Bronchial epithelial cell (primary cell): Measurements from ENCODE around the gene AMMECR1L. TPM values are rescaled to one million over a fixed set of nuclear protein-coding genes. Genes with fewer than 3 reads are reported as not detected.

Experiments
- DNase-seq: peaks from one replicate; pipeline ENCODE4 v3.0.0-alpha.2; 2010; ENCODE audit warnings: low read depth
- FAIRE-seq: peaks from 2 replicates; lab custom pipeline; 2011; peaks lifted over from hg19 to GRCh38; lab: Jason Lieb, UNC
- H3K27me3 ChIP-seq: 2 replicates; pipeline ENCODE4 v1.5.1; 2011; ENCODE audit warnings: low read length; ENCODE audit not compliant: control insufficient read depth, insufficient read depth
- H3K36me3 ChIP-seq: 2 replicates; pipeline ENCODE4 v1.5.1; 2011; ENCODE audit warnings: low read length; ENCODE audit not compliant: control insufficient read depth, insufficient read depth
- H3K4me3 ChIP-seq: 2 replicates; pipeline ENCODE4 v1.5.1; 2011; ENCODE audit warnings: mild to moderate bottlenecking, low read depth, low read length, control low read depth
- CTCF ChIP-seq: IDR thresholded peaks from 2 replicates; pipeline ENCODE4 v1.5.1; 2011; ENCODE audit warnings: mild to moderate bottlenecking, moderate library complexity, low read length, control low read depth, inconsistent platforms; ENCODE audit not compliant: insufficient read depth, severe bottlenecking
- total RNA-seq: library from RNA; depleted of rRNA; stranded (reverse); fragments of >200 nt; gene quantifications from 2 replicates; pipeline ENCODE4 v1.2.1, GENCODE V29; 2014

Gene AMMECR1L
- total RNA-seq, 1 donor from 2014 or later: 31.6 TPM

DNA sequence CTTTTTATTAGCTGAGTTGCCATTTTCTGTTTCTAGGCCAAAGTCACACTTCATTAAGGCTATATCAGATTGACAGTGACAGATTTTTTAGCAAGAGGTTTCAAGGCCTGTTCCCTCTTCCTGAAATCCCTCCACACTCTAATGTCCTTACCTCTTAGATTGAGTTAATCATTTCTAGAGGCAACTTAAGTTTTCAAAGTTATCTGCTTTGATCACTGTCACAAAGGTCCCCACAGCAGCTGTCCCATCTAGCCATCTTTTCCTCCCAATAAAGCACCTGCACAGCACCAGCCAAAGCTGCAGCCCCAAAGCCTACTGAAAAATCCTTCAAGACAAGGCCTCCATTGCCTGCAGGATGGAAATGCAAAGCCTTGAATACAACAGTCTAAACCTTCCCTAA, 13.4 kb downstream of the AMMECR1L start:
- DNase-seq: no peak
- no peaks in the 10 kb centered on the region for H3K27me3 ChIP-seq
- no peak for FAIRE-seq
- H3K36me3 ChIP-seq: peaks cover 21% of the 10 kb centered on the region
- TF ChIP-seq CTCF: no peak
- no peak overlapping the region for H3K4me3 ChIP-seq

DNA sequence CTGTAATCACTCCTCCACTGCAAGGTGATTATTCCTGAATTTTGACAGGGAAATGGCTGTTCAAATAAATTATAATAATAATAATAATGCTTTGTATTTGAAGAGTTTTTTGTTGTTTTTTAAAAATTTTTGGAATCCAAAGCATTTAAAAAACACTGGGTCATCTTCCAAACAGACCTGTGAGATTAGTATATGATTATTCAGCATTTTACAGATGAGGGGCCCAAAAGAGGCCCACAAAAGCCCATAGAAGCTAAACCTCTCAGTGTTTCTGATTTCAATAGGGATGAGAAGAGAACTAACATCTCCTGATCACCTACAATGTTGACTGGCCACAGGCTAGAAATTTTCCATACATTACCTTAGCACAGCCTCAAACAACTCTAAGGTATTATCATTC, 19.8 kb downstream of the AMMECR1L start:
- Histone ChIP-seq H3K4me3 (no peak overlapping the region), H3K36me3 (peaks cover 16% of the 10 kb centered on the region), H3K27me3 (no peaks in the 10 kb centered on the region)
- DNase-seq (no peak), FAIRE-seq (no peak)
- TF ChIP-seq CTCF: no peak

- Histone ChIP-seq H3K4me3 (no peak overlapping the region), H3K27me3 (no peaks in the 10 kb centered on the region), H3K36me3 (peaks cover 13% of the 10 kb centered on the region)
- TF ChIP-seq CTCF: no peak
- FAIRE-seq (no peak), DNase-seq (peak; percentile 17)
These were observed 20.9 kb downstream of the AMMECR1L start for GRCh38 chr2:127864877-127865276.

- peaks cover 10% of the 10 kb centered on the region for H3K36me3 ChIP-seq
- TF ChIP-seq CTCF: no peak
- DNase-seq (no peak), FAIRE-seq (no peak)
- H3K27me3 ChIP-seq: no peaks in the 10 kb centered on the region
- H3K4me3 ChIP-seq: no peak overlapping the region
These were observed 23.5 kb downstream of the AMMECR1L start for GRCh38 chr2:127862228-127862627.

DNA sequence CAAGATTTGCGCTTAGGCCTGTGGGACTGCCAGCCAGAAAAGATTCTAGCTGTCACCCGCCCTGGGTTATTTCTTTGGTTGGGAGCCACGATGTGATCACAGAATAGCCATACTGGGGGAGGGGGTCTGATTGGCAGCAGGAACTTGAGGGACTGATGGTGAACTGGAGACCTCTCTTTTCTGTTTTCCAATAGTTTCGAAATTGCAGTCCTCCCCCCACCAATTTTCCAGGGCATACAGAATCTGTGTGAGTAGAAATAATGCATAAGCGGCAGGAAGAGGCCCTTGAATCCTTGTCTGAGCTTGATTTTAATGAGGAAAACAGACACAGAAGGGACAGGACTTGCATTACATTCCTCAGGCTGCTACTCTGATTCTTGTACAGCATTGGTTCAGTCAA, 25.6 kb downstream of the AMMECR1L start:
- TF ChIP-seq CTCF: no peak
- FAIRE-seq: no peak
- Histone ChIP-seq H3K4me3 (no peak overlapping the region), H3K36me3 (peaks cover 4% of the 10 kb centered on the region), H3K27me3 (no peaks in the 10 kb centered on the region)
- DNase-seq: peak; percentile 10

- no peak for TF ChIP-seq CTCF
- DNase-seq (peak; percentile 81), FAIRE-seq (no peak)
- Histone ChIP-seq H3K4me3 (no peak overlapping the region), H3K27me3 (no peaks in the 10 kb centered on the region), H3K36me3 (peaks cover 4% of the 10 kb centered on the region)
These were observed 26.1 kb downstream of the AMMECR1L start for GRCh38 chr2:127859712-127860085.
